ENCODE measurements around the gene KHSRP.

Gene KHSRP

DNA sequence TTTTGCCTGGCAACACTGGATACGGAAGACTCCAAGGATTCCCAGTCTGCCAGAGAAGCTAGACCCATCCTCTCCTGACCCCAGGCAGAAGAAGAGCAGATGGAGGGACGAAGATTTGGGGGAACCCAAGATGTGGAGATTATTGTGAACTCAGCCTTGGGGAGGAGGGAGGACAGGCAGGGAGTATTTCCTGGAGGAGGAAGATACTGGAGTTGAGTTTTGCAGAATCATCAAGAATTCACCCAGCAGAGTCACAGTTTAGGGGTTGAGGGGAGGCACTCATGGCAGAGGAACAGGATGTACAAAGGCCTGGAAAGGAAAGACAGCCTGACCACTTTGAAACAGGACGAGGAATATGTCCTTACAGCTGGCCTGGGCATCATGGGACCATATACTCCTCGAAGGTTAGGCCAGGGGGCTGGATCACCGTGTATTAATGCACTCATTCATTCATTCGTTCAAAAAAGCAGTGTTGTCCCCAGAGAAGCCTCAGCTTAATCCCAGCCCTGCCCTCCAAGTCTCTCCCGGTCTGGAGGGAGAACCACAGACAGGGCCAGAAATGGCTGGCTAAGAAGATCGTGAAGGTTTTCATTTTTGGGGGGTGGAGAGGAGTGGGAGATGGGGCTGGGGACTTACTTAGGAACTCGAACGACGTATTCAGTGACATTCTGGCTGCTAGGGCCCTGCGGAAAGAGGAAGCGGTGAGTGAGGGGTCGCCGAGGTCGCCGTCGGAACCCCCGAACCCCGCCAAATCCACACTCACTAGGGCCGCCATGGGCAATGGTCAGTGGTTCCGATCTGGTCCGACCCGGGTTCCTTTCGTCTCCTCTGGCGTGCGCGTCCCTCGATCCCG is 32.2 kb downstream of the KHSRP start:
- DNase-seq = no peak

DNA sequence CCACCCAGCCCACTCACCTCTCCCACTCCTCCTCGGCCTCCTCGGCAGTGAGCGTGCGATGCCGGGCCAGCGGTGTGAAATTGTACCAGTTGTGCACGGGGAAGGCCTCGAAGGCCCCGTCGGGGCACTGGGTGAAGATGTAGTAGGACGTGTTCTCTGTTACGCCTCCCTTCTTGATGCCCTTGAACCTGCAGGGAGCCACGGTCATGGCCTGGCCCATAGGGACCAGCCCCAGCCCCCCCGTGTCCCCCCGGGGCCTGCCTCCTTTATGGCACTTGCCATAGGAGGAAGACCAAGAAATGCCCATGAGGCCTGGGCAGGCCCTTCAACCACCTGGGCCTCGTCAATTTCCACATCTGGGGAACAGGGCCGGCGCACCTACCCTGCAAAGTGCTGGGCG is 37.2 kb downstream of the KHSRP start:
- no peak for DNase-seq

DNA sequence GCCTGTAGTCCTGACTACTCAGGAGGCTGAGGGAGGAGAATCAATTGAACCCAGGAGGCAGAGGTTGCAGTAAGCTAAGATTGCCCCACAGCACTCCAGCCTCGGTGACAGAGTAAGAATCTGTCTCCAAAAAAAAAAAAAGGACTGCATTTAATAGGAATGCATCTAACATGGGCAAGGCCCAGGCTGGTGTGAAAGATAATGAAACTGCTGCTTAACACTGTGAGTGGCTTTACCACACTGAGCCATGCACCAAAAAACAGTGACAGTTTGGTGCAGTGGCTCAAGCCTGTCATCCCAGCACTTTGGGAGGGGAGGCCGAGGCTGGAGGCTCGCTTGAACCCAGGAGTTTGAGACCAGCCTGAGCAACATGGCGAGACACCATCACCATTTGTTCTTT is 40.2 kb downstream of the KHSRP start:
- no peak for DNase-seq

DNA sequence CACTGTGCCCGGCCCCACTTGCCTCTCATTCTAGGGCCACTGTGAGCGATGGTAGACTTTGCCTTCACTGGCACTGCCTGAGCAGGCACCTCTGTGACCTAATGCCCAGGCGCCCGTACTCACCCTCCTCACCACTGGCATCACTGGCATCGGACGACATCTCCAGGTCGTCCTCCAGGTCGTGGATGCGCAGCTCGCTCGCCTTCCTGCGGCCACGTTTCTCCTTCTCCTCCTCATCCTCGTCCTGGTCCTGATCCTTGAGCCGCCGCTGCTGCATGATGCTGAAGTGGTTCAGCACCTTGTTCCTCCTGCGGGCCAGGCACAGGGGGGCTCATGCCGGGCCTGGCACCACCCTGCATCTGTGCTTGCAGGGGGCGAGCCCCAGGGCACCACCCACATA is 41.4 kb downstream of the KHSRP start:
- DNase-seq = no peak

DNA sequence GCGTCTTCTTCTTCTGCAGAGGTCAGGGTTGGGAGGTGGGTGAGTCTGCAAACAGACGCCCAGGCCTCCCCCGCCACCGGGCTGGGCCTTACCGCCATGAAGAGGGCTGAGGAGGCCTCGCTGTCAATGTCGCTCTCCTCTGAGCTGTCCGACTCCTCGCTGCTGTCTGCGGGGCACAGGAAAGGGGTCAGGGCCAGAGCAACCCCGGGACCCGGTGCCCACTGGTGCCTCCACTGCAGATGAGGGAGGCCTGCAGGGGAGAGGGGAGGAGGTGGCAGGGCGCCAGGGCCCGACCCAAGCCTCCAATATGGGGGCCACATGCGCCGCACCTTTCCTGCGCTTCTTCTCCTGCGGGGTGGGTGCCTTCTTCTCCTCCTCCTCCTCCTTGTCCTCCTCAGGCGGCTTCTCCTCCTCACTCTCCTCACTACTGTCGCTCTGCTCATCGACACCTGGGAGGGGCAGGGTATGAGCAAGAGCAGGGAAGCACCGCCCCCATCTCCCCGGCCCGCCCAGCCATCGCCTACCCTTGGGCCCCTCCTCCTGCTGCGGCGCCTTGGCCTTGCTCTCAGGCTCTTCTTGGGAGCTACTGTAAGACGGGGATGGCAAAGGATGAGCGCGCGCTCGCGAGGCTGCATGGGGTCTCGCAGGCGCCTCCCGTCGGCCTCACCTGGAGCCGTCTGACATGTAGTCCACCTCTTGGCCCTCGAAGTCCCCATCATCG is 43.4 kb downstream of the KHSRP start:
- no peak for DNase-seq

DNA sequence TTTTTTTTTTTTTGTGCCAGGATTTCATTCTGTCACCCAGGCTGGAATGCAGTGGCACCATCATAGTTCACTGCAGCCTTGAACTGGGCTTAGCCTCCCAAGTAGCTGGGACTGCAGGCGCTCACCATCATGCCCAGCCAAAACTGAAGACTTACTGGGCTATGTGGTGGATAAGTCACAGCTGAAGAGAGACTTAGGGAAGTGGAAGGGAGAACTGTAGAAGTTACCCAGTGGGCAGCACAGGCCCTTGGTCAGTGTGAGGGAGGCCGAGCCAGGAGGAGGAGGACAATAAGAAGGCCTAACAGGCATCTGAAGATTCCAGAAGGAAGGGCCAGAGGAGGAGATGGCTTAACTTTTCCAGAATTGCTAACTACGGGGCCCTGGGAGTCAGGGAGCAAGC is 44.9 kb downstream of the KHSRP start:
- no peak for DNase-seq

DNA sequence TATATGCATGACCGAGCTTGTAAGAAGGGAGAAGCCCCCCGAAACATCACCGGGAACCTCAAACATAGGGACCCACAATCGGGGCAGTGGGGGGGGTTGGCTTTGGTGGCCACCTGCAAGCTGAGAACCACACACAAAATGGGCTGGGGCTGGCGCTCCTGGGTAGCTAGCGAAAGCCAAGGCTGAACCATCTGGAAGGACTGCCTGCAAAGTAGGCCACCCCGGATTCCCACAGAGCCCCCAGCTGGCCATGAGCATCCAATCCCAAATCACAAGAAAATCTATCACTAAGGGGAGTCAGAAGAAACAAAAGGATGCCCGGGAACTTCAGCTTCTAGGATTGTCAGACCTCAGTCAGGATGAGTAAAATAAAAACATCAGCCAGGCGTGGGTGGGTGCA is 46.1 kb downstream of the KHSRP start:
- DNase-seq = no peak

DNA sequence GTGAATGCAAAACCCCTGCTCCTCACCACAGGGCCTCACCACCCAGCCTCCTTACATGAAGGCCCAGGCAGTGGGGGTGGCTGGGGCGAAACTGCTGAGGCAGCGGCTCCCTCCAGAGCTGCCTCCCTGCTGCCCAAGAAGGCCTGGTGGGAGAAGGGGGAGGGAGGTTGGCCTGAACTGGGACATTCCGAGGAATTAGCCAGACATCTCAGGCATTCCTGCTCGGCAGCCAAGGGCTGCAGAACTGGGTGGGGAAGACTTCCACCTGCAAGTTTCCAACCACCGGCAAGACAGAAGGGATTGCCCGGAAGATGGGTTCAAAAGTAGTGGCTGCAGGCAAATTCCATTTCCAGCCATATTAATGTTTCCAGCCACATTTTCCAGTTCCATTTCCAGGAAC is 46.6 kb downstream of the KHSRP start:
- DNase-seq = no peak

DNA sequence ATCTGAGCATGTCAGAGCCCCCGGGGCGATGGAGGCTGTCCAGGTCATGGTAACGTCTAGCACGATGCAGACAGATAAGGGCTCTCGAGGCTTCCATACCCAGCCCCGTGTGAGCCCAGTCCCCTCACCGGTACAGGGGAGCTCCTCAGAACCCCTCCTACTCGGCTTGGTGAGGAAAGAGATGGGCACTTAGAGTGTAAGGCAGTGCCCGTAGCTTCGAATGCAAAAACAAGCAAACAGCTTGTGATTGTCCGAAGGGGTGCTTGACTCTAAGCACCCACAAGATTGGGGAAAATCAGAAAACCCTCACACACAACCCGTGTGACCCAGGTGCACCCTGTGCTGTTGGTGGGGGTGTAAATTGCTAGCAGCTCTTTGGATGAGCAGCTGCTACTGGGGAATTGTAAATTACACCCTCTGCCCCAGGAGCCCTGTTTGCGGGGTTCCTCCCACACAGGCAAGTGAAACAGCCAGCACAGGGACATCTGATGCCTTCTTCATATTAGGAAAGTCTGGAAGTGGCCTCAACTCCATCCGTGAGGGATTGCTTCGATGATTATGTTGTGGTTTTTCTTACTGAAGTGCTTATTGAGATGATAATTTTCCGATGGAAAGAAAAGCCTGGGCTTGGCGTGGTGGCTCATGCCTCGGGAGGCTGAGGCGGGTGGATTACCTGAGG is 48.0 kb downstream of the KHSRP start:
- no peak for DNase-seq

DNA sequence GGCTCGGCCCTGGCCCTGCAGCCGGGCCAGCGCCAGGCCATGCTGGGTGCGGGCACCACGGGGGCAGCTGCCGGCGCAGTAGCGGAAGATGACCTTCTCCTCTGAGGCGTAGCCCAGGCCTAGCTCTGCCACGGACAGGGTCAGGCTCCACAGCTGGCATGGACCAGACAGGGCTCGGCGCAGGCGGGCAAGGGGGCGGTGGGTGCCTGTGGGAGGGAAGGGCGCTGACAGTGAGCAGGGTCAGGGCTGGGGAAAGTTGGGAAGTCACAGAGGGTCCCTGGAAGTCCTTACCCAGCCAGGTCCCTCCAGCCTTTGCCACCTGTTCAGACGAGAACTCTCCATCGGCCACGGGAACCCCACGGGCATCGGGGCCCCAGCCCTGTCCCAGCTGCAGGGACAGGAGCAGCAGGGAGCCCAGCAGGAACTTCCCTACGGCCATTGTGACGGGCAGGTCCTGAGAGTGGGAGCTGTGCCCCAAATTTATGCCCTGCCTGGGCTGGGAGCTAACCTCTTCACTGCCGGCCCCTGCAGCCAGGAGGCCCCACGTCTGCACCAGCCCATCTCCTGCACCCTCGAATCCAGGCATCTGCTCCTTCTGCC is 49.1 kb downstream of the KHSRP start, which contains the start of gene PSPN:
Gene PSPN (minus strand): TSS at position 523 of the 600 bp plus-strand sequence. CDS start 84 bp downstream, at position 439.
- no peak for DNase-seq

DNA sequence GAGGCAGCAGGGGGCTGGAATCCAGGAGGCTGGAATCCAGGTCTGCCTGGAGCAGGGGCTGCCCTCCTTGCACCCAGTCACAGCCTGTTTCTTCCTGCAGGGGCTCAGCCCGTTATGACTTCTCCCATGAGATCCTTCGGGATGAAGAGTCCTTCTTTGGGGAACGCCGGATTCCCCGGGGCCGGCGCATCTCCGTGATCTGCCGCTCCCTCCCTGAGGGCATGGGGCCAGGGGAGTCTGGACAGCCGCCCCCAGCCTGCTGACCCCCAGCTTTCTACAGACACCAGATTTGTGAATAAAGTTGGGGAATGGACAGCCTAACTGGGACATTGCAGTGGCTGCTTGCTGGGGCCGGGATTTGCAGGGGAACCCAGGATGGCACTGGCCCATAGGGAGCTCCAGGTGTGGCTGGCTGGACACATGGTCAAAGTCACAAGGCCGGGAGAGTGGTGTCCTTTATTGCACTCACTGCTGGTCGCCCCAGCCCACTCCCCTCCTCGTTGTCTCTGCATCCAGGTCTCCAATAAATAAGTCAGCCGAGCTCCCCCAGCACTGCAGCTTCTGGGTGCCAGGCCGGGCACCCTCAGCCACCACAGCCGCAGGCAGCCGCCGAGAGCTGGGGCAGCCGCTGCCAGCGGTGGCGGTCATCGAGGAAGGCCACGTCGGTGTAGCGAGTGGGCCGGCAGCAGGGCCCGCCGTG is 49.8 kb downstream of the KHSRP start:
- DNase-seq = no peak

DNA sequence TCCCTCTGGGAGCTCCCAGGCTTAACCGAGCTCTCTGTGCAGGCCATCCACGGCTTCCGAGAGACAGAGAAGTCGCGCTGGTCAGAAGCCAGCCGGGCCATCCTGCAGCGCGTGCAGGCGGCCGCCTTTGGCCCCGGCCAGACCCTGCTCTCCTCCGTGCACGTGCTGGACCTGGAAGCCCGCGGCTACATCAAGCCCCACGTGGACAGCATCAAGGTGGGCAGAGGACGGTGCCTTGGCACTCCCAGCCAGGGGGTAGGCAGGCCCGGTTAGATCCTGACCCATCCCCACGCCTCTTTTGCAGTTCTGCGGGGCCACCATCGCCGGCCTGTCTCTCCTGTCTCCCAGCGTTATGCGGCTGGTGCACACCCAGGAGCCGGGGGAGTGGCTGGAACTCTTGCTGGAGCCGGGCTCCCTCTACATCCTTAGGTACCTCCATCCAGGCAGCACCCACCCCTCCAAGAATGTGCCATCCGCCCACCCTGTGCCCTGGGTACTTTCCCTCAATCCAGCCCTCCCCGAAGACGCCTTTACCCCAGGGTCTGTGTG is 50.4 kb downstream of the KHSRP start:
- no peak for DNase-seq

DNA sequence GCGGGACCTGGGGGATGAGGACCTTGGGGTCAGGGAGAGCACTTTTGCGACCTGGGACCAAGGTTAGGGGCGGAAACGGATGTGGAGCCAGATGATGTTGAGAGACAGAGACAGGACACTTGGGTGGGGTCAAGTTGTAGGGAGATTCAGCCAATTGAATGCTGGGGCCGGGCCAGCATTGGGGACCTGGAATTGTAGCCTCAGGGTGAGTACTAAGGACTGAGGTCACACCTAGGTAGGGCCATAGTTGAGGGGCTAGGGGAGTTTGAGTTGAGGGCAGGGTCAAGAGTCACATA is 50.9 kb downstream of the KHSRP start:
- DNase-seq = no peak

DNA sequence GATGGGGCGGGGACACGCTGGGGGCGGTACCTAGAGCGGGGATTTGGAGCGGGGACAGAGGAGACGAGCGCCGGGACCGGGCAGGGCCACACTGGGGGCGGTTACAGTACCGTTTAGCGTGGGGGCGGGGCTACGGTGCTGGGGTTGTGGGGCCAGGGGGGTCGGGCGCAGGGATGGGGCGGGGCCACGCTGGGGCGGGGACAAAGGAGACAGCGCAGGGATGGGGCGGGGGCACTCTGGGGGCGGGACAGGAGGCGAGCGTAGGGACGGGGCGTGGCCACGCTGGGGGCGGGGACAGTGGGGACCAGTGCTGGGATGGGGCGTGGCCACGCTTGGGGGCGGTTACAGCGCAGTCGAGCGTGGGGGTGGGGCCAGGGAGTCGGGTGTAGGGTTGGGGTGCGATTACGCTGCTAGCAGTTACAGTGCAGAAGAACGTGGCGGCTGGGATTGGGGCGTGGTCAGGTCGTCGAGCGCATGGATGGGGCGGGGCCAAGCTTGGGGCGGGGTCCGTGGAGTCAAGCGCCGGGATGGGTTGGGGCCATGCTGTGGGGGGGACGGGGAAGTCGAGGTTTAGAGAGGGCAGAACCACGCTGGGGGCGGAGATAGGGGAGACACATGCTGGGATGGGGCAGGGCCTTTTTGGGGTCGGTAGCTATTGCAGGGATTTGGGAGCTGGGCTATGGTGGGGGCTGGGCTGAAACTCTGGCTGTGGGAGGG is 51.4 kb downstream of the KHSRP start:
- peak; percentile 99 for DNase-seq

DNA sequence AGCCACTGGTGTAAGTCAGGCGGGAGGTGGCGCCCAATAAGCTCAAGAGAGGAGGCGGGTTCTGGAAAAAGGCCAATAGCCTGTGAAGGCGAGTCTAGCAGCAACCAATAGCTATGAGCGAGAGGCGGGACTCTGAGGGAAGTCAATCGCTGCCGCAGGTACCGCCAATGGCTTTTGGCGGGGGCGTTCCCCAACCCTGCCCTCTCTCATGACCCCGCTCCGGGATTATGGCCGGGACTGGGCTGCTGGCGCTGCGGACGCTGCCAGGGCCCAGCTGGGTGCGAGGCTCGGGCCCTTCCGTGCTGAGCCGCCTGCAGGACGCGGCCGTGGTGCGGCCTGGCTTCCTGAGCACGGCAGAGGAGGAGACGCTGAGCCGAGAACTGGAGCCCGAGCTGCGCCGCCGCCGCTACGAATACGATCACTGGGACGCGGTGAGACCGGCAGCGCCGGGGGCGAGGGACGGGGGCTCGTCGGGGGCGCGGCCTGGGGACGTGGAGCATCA is 52.0 kb downstream of the KHSRP start, which contains the start of gene ALKBH7:
Gene ALKBH7 (plus strand): TSS at position 201 of the 502 bp plus-strand sequence. CDS start 27 bp downstream, at position 228.
- peak; percentile 93 for DNase-seq

DNA sequence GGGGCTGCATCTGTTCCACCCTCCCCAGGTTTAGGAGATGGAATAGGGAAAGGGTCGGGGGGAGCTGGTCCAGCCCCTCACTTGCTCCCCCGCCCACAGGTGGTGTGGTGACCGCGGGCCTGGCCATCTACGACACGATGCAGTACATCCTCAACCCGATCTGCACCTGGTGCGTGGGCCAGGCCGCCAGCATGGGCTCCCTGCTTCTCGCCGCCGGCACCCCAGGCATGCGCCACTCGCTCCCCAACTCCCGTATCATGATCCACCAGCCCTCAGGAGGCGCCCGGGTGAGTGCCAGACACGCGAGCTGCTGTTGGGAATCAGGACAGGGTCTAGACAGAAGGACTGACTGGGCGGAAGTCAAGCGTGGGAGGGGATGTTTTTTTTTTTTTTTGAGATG is 60.3 kb downstream of the KHSRP start:
- DNase-seq = no peak
